ENCODE results near the gene OR52I1. TPM values are rescaled to one million over a fixed set of nuclear protein-coding genes. Genes with fewer than 3 reads are reported as not detected.

OR52I1 gene
- total RNA-seq, 4 donors from 2014 or later: not detected

DNA sequence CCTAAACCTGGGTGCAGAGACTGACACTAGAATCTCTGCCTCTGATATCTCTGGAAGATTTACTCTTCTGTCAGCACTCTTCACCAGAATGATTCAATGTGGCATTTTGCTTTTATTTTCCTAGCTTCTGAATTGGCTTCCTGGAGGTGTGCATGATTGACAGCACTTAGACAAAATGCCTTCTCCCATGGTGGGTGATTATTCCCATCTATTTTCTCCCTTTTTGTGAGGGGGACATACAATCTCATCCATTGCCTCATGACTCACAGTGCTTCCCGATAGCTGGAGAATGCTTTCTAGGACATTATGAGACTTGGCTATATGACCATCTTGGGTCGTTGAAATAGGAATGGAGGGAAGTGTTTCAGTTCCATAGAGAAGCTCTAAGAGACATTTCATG lies 18.1 kb downstream of the OR52I1 start:
- no peak for DNase-seq (ENCODE audit: low spot score in 2 of 2)
- no peaks in the 10 kb centered on the region for H3K27me3 ChIP-seq
- no peak for TF ChIP-seq EP300 (IDR thresholded peaks at IDR 0.05)
- TF ChIP-seq CTCF (IDR thresholded peaks at IDR 0.05): no peak
- no peak for TF ChIP-seq POLR2A (IDR thresholded peaks at IDR 0.05)
- H3K4me1 ChIP-seq: peaks cover 0 to 11% (median 3%) of the 10 kb centered on the region in 4 donors
- H3K36me3 ChIP-seq: no peaks in the 10 kb centered on the region
- 81 to 90% methylated on average over 2 of the region's 2 CpGs for WGBS, 2 donors
- no peak overlapping the region for H3K4me3 ChIP-seq
- no peak overlapping the region for H3K27ac ChIP-seq
- no peaks in the 10 kb centered on the region for H3K9me3 ChIP-seq

GRCh38 chr11:4615856-4616444 lies 22.1 kb downstream of the OR52I1 start:
- TF ChIP-seq EP300 (IDR thresholded peaks at IDR 0.05): no peak
- no peak for TF ChIP-seq CTCF (IDR thresholded peaks at IDR 0.05)
- TF ChIP-seq POLR2A (IDR thresholded peaks at IDR 0.05): no peak

DNA sequence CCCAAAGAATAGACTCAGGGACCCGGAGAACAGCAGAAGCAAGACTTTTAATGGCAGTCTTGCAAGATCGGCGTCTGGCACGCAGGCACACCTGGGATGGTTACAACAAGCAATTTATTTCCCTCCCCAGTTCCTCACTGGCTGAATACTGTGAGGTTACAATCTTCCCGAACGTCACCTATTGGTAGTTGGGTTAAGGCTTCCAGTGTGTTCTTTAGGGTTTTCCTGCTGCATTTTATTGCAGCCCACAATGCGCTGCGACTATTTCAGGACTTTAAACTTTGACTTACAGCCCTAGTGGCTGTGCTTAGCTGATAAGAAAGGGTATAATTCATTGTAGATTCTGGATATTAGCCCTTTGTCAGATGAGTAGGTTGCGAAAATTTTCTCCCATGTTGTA lies 25.7 kb downstream of the OR52I1 start:
- Histone ChIP-seq H3K36me3 (no peaks in the 10 kb centered on the region), H3K27me3 (no peaks in the 10 kb centered on the region), H3K9me3 (no peaks in the 10 kb centered on the region), H3K4me1 (no peaks in the 10 kb centered on the region), H3K4me3 (no peak overlapping the region), H3K27ac (no peak overlapping the region)
- DNase-seq (ENCODE audit: low spot score in 2 of 2): no peak
- TF ChIP-seq EP300 (IDR thresholded peaks at IDR 0.05): no peak
- no peak for TF ChIP-seq POLR2A (IDR thresholded peaks at IDR 0.05)
- TF ChIP-seq CTCF (IDR thresholded peaks at IDR 0.05): no peak
- WGBS, 2 donors: 76 to 78% methylated on average over 9 of the region's 9 CpGs

More at GRCh38 chr11:4615856-4616444, 22.1 kb downstream of the OR52I1 start:
- Histone ChIP-seq H3K36me3 (no peaks in the 10 kb centered on the region), H3K9me3 (no peaks in the 10 kb centered on the region), H3K27ac (no peak overlapping the region), H3K4me3 (no peak overlapping the region), H3K4me1 (no peaks in the 10 kb centered on the region), H3K27me3 (no peaks in the 10 kb centered on the region)
- no peak for DNase-seq (ENCODE audit: low spot score in 2 of 2)

- Histone ChIP-seq H3K4me1 (no peaks in the 10 kb centered on the region), H3K36me3 (no peaks in the 10 kb centered on the region), H3K27ac (no peak overlapping the region), H3K27me3 (no peaks in the 10 kb centered on the region), H3K4me3 (no peak overlapping the region), H3K9me3 (peaks cover 0 to 18% (median 0%) of the 10 kb centered on the region in 4 donors)
- WGBS, 2 donors: 38 to 45% methylated on average over 15 of the region's 15 CpGs
- TF ChIP-seq CTCF (IDR thresholded peaks at IDR 0.05) (peak in 4 of 5 experiments; percentile 22 to 38 (median 32)), POLR2A (IDR thresholded peaks at IDR 0.05) (no peak)
- DNase-seq (ENCODE audit: low spot score in 2 of 2): peak in 1 of 2 donors; percentile 62
Measured at GRCh38 chr11:4626207-4627099, 32.6 kb downstream of the OR52I1 start.

DNA sequence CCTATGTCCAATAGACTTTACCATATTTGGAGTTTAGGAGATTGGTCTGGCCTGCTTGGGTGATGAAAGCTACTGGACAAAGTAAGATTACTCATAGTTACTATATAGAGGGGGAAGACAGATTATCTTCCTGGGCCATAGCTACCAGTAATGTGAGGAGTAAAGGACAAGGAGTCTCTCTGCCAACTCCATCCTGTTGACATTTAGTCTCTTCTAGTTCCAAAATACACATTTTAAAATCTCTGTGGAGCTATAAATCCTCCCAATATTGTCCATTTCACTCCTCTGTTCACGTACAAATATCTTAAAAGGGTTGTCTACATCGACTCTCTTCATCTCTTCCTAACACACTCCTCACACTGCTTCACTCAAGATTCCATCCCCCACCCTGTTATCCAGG lies 42.3 kb downstream of the OR52I1 start:
- WGBS, 2 donors: 66 to 77% methylated on average over 2 of the region's 2 CpGs
- TF ChIP-seq EP300 (IDR thresholded peaks at IDR 0.05) (no peak), CTCF (IDR thresholded peaks at IDR 0.05) (no peak), POLR2A (IDR thresholded peaks at IDR 0.05) (no peak)
- H3K4me1 ChIP-seq: peaks cover 0 to 7% (median 0%) of the 10 kb centered on the region in 4 donors
- no peaks in the 10 kb centered on the region for H3K36me3 ChIP-seq
- H3K4me3 ChIP-seq: no peak overlapping the region
- H3K9me3 ChIP-seq: no peaks in the 10 kb centered on the region
- H3K27ac ChIP-seq: no peak overlapping the region
- no peaks in the 10 kb centered on the region for H3K27me3 ChIP-seq
- DNase-seq (ENCODE audit: low spot score in 2 of 2): no peak
